Endothelial cell of umbilical vein (primary cell): Measurements from ENCODE around the gene TMEM191C. TPM values are rescaled to one million over a fixed set of nuclear protein-coding genes. Genes with fewer than 3 reads are reported as not detected.
A peak's percentile ranks its signal among the peaks of the same experiment; 100 is the strongest.

Experiments
- BruUV-seq: library from RNA; stranded (reverse); fragments of 400-500 nt; replicated peaks from 2 replicates; lab custom pipeline; 2021; lab: Mats Ljungman, UMichigan
- CTCF ChIA-PET: fragments of 300-600, 350-600 bp; sonication (Branson Sonifier 250); formaldehyde crosslinking; loops from one replicate; lab custom pipeline; 2021; ENCODE audit warnings: antibody characterized with exemption, inconsistent platforms; lab: Charles Lee
- POLR2A ChIA-PET: fragments of 300-600, 350-600 bp; sonication (Branson Sonifier 250); formaldehyde crosslinking; loops from one replicate; lab custom pipeline; 2021; ENCODE audit warnings: antibody characterized with exemption, inconsistent platforms; lab: Charles Lee
- DNase-seq: peaks from one replicate; pipeline ENCODE4 v3.0.0-alpha.2; 2011; ENCODE audit warnings: low read depth, low spot score
- FAIRE-seq: peaks from 2 replicates; lab custom pipeline; 2011; peaks lifted over from hg19 to GRCh38; lab: Jason Lieb, UNC
- H2AFZ ChIP-seq: 2 replicates; pipeline ENCODE4 v1.6.0; 2012; ENCODE audit warnings: low read depth, low read length, control low read depth, inconsistent platforms
- H3K27ac ChIP-seq: 2 replicates; pipeline ENCODE4 v1.5.1; 2011; ENCODE audit warnings: low read depth, mild to moderate bottlenecking, control low read depth, low read length, moderate library complexity; ENCODE audit not compliant: insufficient read depth
- H3K27me3 ChIP-seq, 2 experiments: 2 replicates each; pipeline versions ENCODE4 v1.6.0 to v1.6.1; 2011; ENCODE audit warnings: low read length in 2 of 2, mixed read lengths in 1 of 2; ENCODE audit not compliant: control insufficient read depth in 2 of 2, insufficient read depth in 2 of 2
- H3K36me3 ChIP-seq, 2 experiments: 2 replicates in 1 of 2; 3 replicates in 1 of 2; pipeline ENCODE4 v1.5.1; 2011; ENCODE audit warnings: low read length in 2 of 2, mild to moderate bottlenecking in 1 of 2, moderate library complexity in 1 of 2; ENCODE audit not compliant: control insufficient read depth in 2 of 2, insufficient read depth in 2 of 2; ENCODE audit errors: extremely low read depth in 1 of 2
- H3K4me1 ChIP-seq: 3 replicates; pipeline ENCODE4 v1.5.1; 2011; ENCODE audit warnings: mild to moderate bottlenecking, low read length; ENCODE audit not compliant: control insufficient read depth, insufficient read depth; ENCODE audit errors: extremely low read depth
- H3K4me2 ChIP-seq: 2 replicates; pipeline ENCODE4 v1.6.1; 2011; ENCODE audit warnings: low read length, control low read depth, mixed read lengths; ENCODE audit not compliant: insufficient read depth
- H3K4me3 ChIP-seq, 3 experiments: fragments of 200-600 bp in 1 of 3; sonication (generic), shearing (Covaris generic) in 1 of 3; replicated peaks in 1 of 3; 2 replicates each; pipeline ENCODE4 v1.5.1; 2011 to 2016; ENCODE audit warnings: control low read depth in 3 of 3, low read length in 3 of 3, mild to moderate bottlenecking in 2 of 3, inconsistent platforms in 1 of 3, low read depth in 1 of 3, moderate library complexity in 1 of 3; ENCODE audit not compliant: insufficient read depth in 1 of 3
- H3K79me2 ChIP-seq: 2 replicates; pipeline ENCODE4 v1.6.0; 2012; ENCODE audit warnings: low read length, inconsistent platforms; ENCODE audit not compliant: control insufficient read depth, insufficient read depth
- H3K9ac ChIP-seq: replicated peaks from 2 replicates; pipeline ENCODE3; 2011; ENCODE audit warnings: low read length, control low read depth; ENCODE audit not compliant: insufficient read depth; ENCODE audit errors: extremely low read depth
- H3K9me1 ChIP-seq: replicated peaks from 3 replicates; pipeline ENCODE4 v1.6.0; 2011; ENCODE audit warnings: mild to moderate bottlenecking, low read length; ENCODE audit not compliant: control insufficient read depth, insufficient read depth; ENCODE audit errors: extremely low read depth
- H3K9me3 ChIP-seq: replicated peaks from 2 replicates; pipeline ENCODE4 v1.5.1; 2012; ENCODE audit warnings: low read length, inconsistent platforms; ENCODE audit not compliant: control insufficient read depth, insufficient read depth
- H4K20me1 ChIP-seq: replicated peaks from 2 replicates; pipeline ENCODE3; 2011; ENCODE audit warnings: mild to moderate bottlenecking, low read length; ENCODE audit not compliant: control insufficient read depth, insufficient read depth; ENCODE audit errors: extremely low read depth
- CTCF ChIP-seq, 2 donors: IDR thresholded peaks; 1 replicate in 1 of 2; 2 replicates in 1 of 2; pipeline ENCODE4 v1.5.1; 2011; ENCODE audit warnings: low read length in 2 of 2, mild to moderate bottlenecking in 2 of 2, moderate library complexity in 2 of 2, control low read depth in 1 of 2, inconsistent platforms in 1 of 2, low read depth in 1 of 2; ENCODE audit not compliant: insufficient read depth in 1 of 2; ENCODE audit errors: extremely low read depth in 1 of 2
- POLR2A ChIP-seq: IDR thresholded peaks from 2 replicates; pipeline ENCODE4 v1.6.1; 2012; ENCODE audit warnings: low read depth, mild to moderate bottlenecking, control low read depth, low read length
- dilution Hi-C: fragments of 300-500 bp; cut with MboI; formaldehyde crosslinking; loops from one replicate; pipeline ENCODE4 v1.15.0; 2019; ENCODE audit warnings: low sequenced_read_pairs; ENCODE audit not compliant: extremely low pct_ligation_motif_present
- intact Hi-C: fragments of 100-400 bp; cut with micrococcal nuclease; formaldehyde crosslinking; loops from one replicate; pipeline ENCODE4 v1.10.0; 2022
- polyA plus RNA-seq, 4 experiments: library from polyadenylated mRNA; depleted of rRNA in 3 of 4; stranded (reverse) in 3 of 4; unstranded in 1 of 4; fragments of >200 nt; gene quantifications; 2 replicates each; pipeline versions ENCODE4 v1.2.1 to v1.2.3, GENCODE V29; 2011 to 2012; ENCODE audit warnings: missing spikeins in 1 of 4
- total RNA-seq: library from RNA; stranded (reverse); gene quantifications from 2 replicates; pipeline ENCODE4 v1.2.3, GENCODE V29; 2021

The TMEM191C gene
- total and polyA plus RNA-seq, 2 donors (not counting 3 experiments of a cell fraction or from before 2014, with no cell fraction given): 0.47 to 1.2 TPM

- H3K9me3 ChIP-seq: no peaks in the 10 kb centered on the region
- ChIA-PET CTCF (no interaction called here), POLR2A (no interaction called here)
- H3K27ac ChIP-seq: no peak overlapping the region
- no peaks in the 10 kb centered on the region for H3K9me1 ChIP-seq
- no peak overlapping the region for H3K4me2 ChIP-seq
- FAIRE-seq (no peak), DNase-seq (no peak)
- H2AFZ ChIP-seq: no peak overlapping the region
- no TSS peak for BruUV-seq
- no peak overlapping the region for H3K4me3 ChIP-seq
- no peaks in the 10 kb centered on the region for H3K4me1 ChIP-seq
- H4K20me1 ChIP-seq: no peaks in the 10 kb centered on the region
- no peaks in the 10 kb centered on the region for H3K79me2 ChIP-seq
- H3K27me3 ChIP-seq: no peaks in the 10 kb centered on the region
- dilution Hi-C loops: no loop called here
- TF ChIP-seq POLR2A (no peak), CTCF (IDR thresholded peaks at IDR 0.05; ENCODE audit: extremely low read depth in 1 of 2, insufficient read depth in 1 of 2, low read depth in 1 of 2, low read length in 2 of 2) (no peak)
- intact Hi-C loops: no loop called here
- H3K36me3 ChIP-seq: peaks cover 0 to 9% of the 10 kb centered on the region in 2 experiments
- no peak overlapping the region for H3K9ac ChIP-seq
These were observed 20.1 kb upstream of the TMEM191C start for GRCh38 chr22:21446827-21447690.

GRCh38 chr22:21447694-21448402 is 19.3 kb upstream of the TMEM191C start:
- CTCF ChIA-PET: no interaction called here
- POLR2A ChIA-PET: no interaction called here
- no peaks in the 10 kb centered on the region for H3K4me1 ChIP-seq
- no peaks in the 10 kb centered on the region for H3K27me3 ChIP-seq
- H3K79me2 ChIP-seq: no peaks in the 10 kb centered on the region
- no peak overlapping the region for H3K27ac ChIP-seq
- no peak overlapping the region for H3K4me3 ChIP-seq
- H3K36me3 ChIP-seq: peaks cover 0 to 9% of the 10 kb centered on the region in 2 experiments
- no peak overlapping the region for H3K4me2 ChIP-seq
- no peaks in the 10 kb centered on the region for H3K9me3 ChIP-seq
- no peaks in the 10 kb centered on the region for H3K9me1 ChIP-seq
- no peak overlapping the region for H2AFZ ChIP-seq
- no peak for DNase-seq
- intact Hi-C loops: no loop called here
- H3K9ac ChIP-seq: no peak overlapping the region
- BruUV-seq: no TSS peak
- dilution Hi-C loops: no loop called here
- no peak for FAIRE-seq
- H4K20me1 ChIP-seq: no peaks in the 10 kb centered on the region
- TF ChIP-seq POLR2A (no peak), CTCF (IDR thresholded peaks at IDR 0.05; ENCODE audit: extremely low read depth in 1 of 2, insufficient read depth in 1 of 2, low read depth in 1 of 2, low read length in 2 of 2) (peak in 1 of 2 donors; percentile 26)
